Gastrocnemius medialis (tissue), 4 donors: Measurements from ENCODE around the gene GKN2.

Experiments used
- POLR2A ChIP-seq, 2 donors: fragments of 450-650 bp; IDR thresholded peaks; one replicate each; pipeline ENCODE4 v1.6.1; 2017; ENCODE audit warnings: antibody characterized with exemption in 2 of 2, mild to moderate bottlenecking in 2 of 2, moderate library complexity in 2 of 2
- TF ChIP-seq, protein P1 (sequence below), 5 experiments: fragments of 450-650 bp in 3 of 5; fragments of 200-600 bp in 2 of 5; sonication (generic) in 2 of 5; IDR thresholded peaks in 4 of 5; conservative IDR thresholded peaks in 1 of 5; 1 replicate in 4 of 5; 2 replicates in 1 of 5; pipeline ENCODE4 v1.5.1; 2016 to 2019; ENCODE audit warnings: antibody characterized with exemption in 5 of 5, mild to moderate bottlenecking in 3 of 5, moderate library complexity in 3 of 5

DNA sequence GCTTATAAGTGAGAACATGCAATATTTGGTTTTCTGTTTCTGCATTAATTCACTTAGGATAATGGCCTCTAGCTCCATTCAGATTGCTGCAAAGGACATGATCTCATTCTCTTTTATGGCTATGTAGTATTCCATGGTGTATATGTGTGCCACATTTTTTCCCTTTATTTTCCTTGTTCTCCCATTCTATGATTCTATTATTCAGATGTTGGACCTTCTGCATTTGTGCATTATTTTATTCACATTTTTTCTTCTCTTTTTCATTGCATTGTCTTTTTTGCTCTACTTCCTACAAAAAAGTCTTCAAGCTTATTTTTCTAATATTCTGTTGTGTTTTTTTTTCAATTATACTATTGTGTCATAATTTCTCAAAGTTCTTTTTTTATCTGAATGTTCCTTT is 49.2 kb upstream of the GKN2 start:
- TF ChIP-seq, protein P1, sequence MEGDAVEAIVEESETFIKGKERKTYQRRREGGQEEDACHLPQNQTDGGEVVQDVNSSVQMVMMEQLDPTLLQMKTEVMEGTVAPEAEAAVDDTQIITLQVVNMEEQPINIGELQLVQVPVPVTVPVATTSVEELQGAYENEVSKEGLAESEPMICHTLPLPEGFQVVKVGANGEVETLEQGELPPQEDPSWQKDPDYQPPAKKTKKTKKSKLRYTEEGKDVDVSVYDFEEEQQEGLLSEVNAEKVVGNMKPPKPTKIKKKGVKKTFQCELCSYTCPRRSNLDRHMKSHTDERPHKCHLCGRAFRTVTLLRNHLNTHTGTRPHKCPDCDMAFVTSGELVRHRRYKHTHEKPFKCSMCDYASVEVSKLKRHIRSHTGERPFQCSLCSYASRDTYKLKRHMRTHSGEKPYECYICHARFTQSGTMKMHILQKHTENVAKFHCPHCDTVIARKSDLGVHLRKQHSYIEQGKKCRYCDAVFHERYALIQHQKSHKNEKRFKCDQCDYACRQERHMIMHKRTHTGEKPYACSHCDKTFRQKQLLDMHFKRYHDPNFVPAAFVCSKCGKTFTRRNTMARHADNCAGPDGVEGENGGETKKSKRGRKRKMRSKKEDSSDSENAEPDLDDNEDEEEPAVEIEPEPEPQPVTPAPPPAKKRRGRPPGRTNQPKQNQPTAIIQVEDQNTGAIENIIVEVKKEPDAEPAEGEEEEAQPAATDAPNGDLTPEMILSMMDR (IDR thresholded peaks at IDR 0.05 in 4 of 5, conservative IDR thresholded peaks at IDR 0.05 in 1 of 5): no peak
- TF ChIP-seq POLR2A (IDR thresholded peaks at IDR 0.05): no peak
